Activated CD4-positive, alpha-beta memory T cell treated with anti-CD3 and anti-CD28 coated beads, Interleukin-2, amount 10 ng/mL, durations not matched to agents 7 days and 5 days (primary cell): ENCODE data around the gene PNPLA3. TPM values are rescaled to one million over a fixed set of nuclear protein-coding genes. Genes with fewer than 3 reads are reported as not detected.

Experiments
- CTCF ChIA-PET: fragments of 350-600 bp; sonication (Branson Sonifier 250); formaldehyde crosslinking; loops from one replicate; lab custom pipeline; 2021; ENCODE audit warnings: antibody characterized with exemption, inconsistent platforms; lab: Charles Lee
- POLR2A ChIA-PET: fragments of 350-600 bp; sonication (Branson Sonifier 250); formaldehyde crosslinking; loops from one replicate; lab custom pipeline; 2021; ENCODE audit warnings: antibody characterized with exemption; lab: Charles Lee
- DNase-seq: peaks from one replicate; pipeline ENCODE4 v3.0.0-alpha.2; 2020
- H3K27ac Mint-ChIP-seq: one replicate; pipeline ENCODE4 v1.8.0; 2021; ENCODE audit warnings: mild to moderate bottlenecking, mixed read lengths
- H3K27me3 Mint-ChIP-seq: one replicate; pipeline ENCODE4 v1.8.0; 2021; ENCODE audit warnings: mixed read lengths
- H3K36me3 Mint-ChIP-seq: one replicate; pipeline ENCODE4 v1.8.0; 2021; ENCODE audit warnings: low read depth, mixed read lengths
- H3K4me1 Mint-ChIP-seq: one replicate; pipeline ENCODE4 v1.8.0; 2021; ENCODE audit warnings: mixed read lengths
- H3K4me3 Mint-ChIP-seq: one replicate; pipeline ENCODE4 v1.8.0; 2021; ENCODE audit warnings: mild to moderate bottlenecking, mixed read lengths
- H3K9me3 Mint-ChIP-seq: one replicate; pipeline ENCODE4 v1.8.0; 2021; ENCODE audit warnings: mixed read lengths
- total RNA-seq, 2 experiments: library from RNA; stranded (reverse); gene quantifications; one replicate each; pipeline ENCODE4 v1.2.3, GENCODE V29; 2021

PNPLA3 gene
- total RNA-seq, 2 experiments from 2014 or later: 0.08 TPM; not detected in 1

DNA sequence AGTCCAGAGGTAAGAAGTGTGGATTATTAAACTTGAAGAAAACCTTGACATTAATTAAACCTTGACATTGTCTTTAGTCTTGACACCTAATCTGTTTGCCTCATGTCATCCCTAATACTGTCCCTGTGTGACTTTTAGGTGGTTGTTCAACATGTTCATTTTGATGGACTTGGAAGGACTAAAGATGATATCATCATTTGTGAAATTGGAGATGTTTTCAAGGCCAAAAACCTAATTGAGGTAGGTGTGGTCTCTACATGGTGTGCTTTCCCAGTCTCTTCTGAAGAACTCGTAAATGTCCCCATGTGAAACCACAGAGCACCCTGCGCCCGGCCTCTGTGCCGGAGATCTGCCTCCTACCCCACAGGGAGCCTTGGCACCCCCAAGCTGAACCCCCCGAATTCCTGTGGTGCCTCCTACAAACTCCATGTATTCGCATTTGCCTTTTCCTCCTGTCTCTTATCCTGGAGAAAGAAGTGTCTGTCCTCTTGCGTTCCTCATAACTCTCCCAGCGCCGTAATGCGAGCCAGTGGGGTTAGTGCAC is 40.8 kb downstream of the PNPLA3 start:
- ChIA-PET POLR2A (no interaction called here), CTCF (no interaction called here)
- no peak for DNase-seq
- no peak overlapping the region for H3K27ac Mint-ChIP-seq
- H3K36me3 Mint-ChIP-seq: peaks cover 45% of the 10 kb centered on the region
- peaks cover 2% of the 10 kb centered on the region for H3K4me1 Mint-ChIP-seq
- H3K9me3 Mint-ChIP-seq: no peaks in the 10 kb centered on the region
- H3K4me3 Mint-ChIP-seq: no peak overlapping the region
- no peaks in the 10 kb centered on the region for H3K27me3 Mint-ChIP-seq

DNA sequence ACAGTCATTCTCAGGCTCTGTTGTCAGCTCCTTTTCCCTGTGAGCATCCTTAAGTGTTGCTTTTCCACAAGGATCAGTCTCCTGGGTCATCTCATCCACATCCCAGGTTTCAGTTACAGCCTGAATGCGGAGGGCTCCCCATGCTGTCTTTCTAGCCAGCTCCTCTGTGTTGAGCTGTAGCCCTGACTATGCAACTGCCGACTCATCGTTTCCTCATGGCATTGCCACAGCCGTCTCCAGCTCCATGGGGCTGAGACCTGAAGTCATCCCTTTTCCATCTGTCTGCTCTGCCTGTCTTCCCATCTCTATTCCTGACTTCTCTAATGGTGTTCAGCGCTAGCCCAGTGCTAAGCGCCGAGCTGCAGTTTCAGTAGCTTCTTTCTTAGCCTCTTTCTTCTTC is 43.5 kb downstream of the PNPLA3 start:
- Mint-ChIP-seq H3K27me3 (no peaks in the 10 kb centered on the region), H3K27ac (no peak overlapping the region), H3K4me3 (no peak overlapping the region), H3K36me3 (peaks cover 50% of the 10 kb centered on the region), H3K4me1 (peaks cover 7% of the 10 kb centered on the region), H3K9me3 (no peaks in the 10 kb centered on the region)
- POLR2A ChIA-PET: no interaction called here
- DNase-seq: no peak
- CTCF ChIA-PET: interaction anchor here (1.3 kb wide), 1 partner anchor 21 kb away, joined by 4 read pairs; no protein-coding TSS in a partner anchor

DNA sequence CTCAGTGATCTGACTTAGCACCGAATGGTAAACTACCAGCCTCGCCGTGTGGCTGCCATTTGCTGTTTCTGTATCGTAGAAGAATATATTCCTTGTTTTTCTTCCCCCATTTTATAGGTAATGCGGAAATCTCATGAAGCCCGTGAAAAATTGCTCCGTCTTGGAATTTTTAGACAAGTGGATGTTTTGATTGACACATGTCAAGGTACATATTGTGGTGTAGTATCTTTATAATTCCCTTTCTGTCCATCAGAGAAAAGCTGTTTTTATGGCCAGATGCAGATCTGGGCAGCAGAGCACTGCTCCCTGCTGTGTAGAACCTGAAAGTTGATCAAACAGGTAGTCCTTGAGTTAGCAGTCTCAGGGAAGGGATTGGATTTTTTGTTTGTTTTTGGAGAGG is 45.0 kb downstream of the PNPLA3 start:
- CTCF ChIA-PET: no interaction called here
- H3K4me3 Mint-ChIP-seq: no peak overlapping the region
- H3K4me1 Mint-ChIP-seq: peaks cover 7% of the 10 kb centered on the region
- no peak for DNase-seq
- no peaks in the 10 kb centered on the region for H3K9me3 Mint-ChIP-seq
- H3K36me3 Mint-ChIP-seq: peaks cover 54% of the 10 kb centered on the region
- no peak overlapping the region for H3K27ac Mint-ChIP-seq
- H3K27me3 Mint-ChIP-seq: no peaks in the 10 kb centered on the region
- POLR2A ChIA-PET: interaction anchor here (0.9 kb wide), 1 partner anchor 14 kb away, joined by 3 read pairs; the partner anchor contains the start of gene SAMM50

DNA sequence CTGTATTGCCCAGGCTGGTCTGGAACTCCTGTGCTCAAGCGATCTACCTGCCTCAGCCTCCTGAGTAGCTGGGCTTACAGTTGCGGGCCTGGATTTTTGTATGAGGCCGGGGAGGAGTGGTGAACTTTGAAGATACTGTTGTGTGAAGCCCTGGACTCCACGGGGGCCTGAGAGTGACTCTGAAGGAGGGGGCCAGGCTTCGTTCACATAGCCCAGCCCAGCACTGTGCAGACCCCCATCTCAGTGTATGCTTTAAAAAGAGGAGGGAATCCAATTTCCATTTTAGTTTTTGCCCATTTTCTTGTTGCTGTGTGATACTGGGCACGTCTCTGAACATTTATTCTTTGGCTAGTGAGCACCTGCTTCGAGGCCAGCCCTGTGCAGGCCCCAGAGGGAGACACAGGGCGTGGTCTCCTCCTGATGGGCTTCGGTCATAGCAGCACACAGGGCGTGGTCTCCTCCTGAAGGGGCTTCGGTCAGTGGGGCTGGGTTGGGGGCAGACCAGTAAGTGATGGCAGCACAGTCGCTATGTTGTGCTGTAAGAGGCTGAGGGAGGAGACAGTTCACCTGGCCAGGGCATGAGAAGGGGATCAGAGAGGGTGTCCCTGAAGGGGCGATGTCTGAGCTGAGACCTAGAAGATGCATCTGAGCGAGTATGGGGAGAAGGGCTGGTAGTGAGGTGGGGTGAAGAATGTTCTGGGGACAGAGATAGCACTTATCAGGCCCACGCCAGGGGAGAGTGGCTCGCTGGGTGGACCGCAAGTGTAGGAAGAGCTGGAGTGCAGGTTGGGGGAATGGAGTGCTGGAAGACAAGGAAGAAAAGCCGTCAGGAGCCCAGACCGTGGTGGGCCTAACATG is 45.6 kb downstream of the PNPLA3 start:
- no peak for DNase-seq
- Mint-ChIP-seq H3K4me1 (peaks cover 7% of the 10 kb centered on the region), H3K9me3 (no peaks in the 10 kb centered on the region), H3K36me3 (peaks cover 56% of the 10 kb centered on the region), H3K27me3 (no peaks in the 10 kb centered on the region), H3K27ac (no peak overlapping the region), H3K4me3 (no peak overlapping the region)
- CTCF ChIA-PET: no interaction called here
- POLR2A ChIA-PET: interaction anchor here (0.9 kb wide), 1 partner anchor 14 kb away, joined by 3 read pairs; the partner anchor contains the start of gene SAMM50

DNA sequence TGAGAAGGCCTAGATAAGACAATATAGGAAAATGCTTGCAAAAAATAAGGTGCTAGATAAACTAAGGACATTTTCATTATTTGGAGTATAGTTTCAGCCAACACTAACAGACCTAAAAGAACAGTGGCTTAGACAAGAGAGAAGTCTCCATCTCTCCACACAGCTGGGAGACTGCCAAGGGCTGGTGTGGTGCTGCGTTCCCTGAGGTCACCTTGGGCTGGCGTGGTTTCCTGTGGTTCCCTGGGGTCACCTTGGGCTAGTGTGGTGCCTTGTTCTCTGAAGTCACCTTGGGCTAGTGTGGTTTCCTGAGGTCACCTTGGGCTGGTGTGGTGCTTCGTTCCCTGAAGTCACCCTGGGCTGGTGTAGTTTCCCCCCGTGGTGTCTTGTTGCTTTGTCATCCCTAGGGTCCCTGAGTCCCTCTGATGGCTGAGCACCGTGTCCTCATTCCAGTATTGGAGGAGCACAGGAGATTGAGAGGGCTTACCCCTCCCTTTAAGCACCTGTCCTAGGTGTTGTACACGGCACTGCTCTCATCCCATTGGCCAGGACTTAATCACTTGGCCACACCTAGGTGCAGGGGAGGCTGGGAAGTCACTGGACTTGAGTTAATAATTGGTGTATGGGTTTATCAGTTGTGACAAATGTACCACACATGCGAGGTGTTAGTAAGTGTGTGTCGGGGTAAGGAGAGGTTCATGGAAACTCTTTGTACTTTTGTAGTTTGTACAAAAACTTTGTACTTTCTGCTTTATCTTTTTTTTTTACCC is 46.6 kb downstream of the PNPLA3 start:
- ChIA-PET CTCF (interaction anchor here (0.9 to 1.7 kb wide), 2 partner anchors 23 to 24 kb away, joined by 3 read pairs; no protein-coding TSS in a partner anchor), POLR2A (no interaction called here)
- Mint-ChIP-seq H3K36me3 (peaks cover 48% of the 10 kb centered on the region), H3K27me3 (no peaks in the 10 kb centered on the region), H3K4me1 (peaks cover 7% of the 10 kb centered on the region), H3K27ac (no peak overlapping the region), H3K4me3 (no peak overlapping the region), H3K9me3 (no peaks in the 10 kb centered on the region)
- no peak for DNase-seq

DNA sequence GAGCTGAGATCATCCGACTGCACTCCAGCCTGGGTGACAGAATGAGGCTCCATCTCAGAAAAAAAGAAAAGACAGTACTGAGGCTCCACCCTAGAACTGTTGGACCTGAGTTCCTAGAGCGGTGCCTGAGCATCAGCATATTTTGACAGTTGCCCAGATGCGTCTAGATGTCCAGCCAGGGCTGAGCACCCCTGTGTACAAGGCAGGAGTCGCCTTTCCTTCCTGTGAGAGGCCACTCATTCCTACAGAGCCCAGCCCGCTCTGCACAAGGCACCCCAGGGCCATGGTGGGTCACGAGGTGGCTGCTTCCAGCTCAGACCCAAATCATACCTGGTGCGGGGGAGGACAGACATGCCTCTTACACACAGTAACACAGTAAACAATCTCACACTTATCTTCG is 47.5 kb downstream of the PNPLA3 start:
- POLR2A ChIA-PET: no interaction called here
- Mint-ChIP-seq H3K4me3 (no peak overlapping the region), H3K9me3 (no peaks in the 10 kb centered on the region), H3K4me1 (peaks cover 7% of the 10 kb centered on the region), H3K27ac (no peak overlapping the region), H3K27me3 (no peaks in the 10 kb centered on the region), H3K36me3 (peaks cover 50% of the 10 kb centered on the region)
- CTCF ChIA-PET: interaction anchor here (0.9 to 1.7 kb wide), 2 partner anchors 22 to 25 kb away, joined by 3 read pairs; no protein-coding TSS in a partner anchor
- no peak for DNase-seq

DNA sequence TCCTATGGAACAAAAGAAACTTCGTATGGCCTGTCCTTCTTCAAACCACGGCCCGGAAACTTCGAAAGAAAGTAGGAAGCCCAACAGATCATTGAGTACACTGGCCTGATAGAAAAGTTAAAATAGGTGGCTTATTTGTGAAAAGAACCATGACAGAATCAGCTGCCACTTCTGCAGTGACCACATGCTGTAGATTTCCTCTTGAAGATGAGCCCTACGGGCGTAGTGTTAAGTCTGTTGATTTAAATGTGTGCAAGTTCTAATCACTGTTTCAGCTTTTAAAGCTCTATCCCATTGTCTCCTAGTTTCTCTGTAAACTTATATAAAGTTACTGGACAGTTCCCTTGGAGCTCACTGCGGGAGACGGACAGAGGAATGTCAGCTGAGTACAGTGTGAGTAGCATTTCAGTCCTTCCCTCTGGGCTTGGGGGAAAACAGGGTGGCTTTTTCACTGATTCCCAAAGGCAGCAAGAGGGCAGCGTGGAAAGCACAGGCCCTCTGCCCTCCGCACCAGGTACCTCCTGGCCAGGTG is 49.4 kb downstream of the PNPLA3 start:
- no peak overlapping the region for H3K27ac Mint-ChIP-seq
- ChIA-PET CTCF (interaction anchor here (1.2 to 1.7 kb wide), 2 partner anchors 20 to 27 kb away, joined by 3 to 5 read pairs; no protein-coding TSS in a partner anchor), POLR2A (interaction anchor here (0.9 kb wide), 1 partner anchor 18 kb away, joined by 4 read pairs; the partner anchor contains the start of gene SAMM50)
- H3K9me3 Mint-ChIP-seq: no peaks in the 10 kb centered on the region
- no peak for DNase-seq
- peaks cover 46% of the 10 kb centered on the region for H3K36me3 Mint-ChIP-seq
- H3K4me1 Mint-ChIP-seq: peaks cover 7% of the 10 kb centered on the region
- no peaks in the 10 kb centered on the region for H3K27me3 Mint-ChIP-seq
- H3K4me3 Mint-ChIP-seq: no peak overlapping the region

DNA sequence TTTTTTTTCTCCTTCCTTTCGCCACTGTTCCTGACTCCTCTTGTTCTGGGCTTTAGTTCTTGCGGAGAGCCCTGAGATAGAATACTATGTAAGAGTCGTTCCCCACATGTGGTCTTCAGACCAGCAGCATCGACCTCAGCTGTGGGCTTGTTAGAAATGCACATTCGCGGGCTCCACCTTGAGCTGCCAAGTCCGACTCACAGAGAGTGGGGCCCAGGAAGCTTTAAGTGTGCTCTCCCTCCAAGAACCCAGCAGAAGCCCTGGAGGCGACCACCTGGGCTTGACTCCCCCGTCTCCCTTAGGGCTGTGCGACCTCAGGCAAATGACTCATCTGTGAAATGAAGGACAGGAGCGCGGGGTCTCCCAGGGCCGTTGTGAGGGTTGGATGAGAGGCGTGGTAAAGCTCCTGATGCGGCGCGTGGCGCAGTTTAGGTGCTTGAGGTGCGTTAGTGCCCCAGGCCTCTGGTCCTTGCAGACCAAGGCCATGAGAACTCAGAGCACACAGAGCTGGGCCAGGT is 50.5 kb downstream of the PNPLA3 start:
- Mint-ChIP-seq H3K9me3 (no peaks in the 10 kb centered on the region), H3K36me3 (peaks cover 44% of the 10 kb centered on the region)
- CTCF ChIA-PET: interaction anchor here (1.7 kb wide), 1 partner anchor 28 kb away, joined by 5 read pairs; no protein-coding TSS in a partner anchor

DNA sequence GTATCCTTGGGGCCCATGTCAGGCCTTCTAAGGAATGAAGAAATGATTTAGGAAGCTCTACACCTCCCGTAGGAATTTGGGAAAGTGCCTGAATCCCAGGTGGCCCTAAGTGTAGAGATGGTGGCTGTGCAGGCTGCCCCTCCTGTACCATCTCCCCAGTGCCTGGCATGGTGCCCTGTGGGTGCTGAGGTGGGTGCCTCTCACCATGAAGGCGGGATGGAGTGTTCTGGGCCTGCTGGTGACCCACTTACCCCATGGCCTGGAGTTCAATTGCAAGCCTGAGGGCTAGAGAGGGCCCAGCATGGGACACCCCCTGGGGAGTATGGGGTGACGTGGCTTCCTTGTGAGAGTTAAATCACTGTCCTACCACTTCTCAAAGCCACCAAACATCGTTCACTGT is 51.4 kb downstream of the PNPLA3 start:
- POLR2A ChIA-PET: no interaction called here
- no peaks in the 10 kb centered on the region for H3K27me3 Mint-ChIP-seq
- no peak overlapping the region for H3K27ac Mint-ChIP-seq
- H3K4me3 Mint-ChIP-seq: no peak overlapping the region
- H3K4me1 Mint-ChIP-seq: no peaks in the 10 kb centered on the region
- H3K36me3 Mint-ChIP-seq: peaks cover 45% of the 10 kb centered on the region
- H3K9me3 Mint-ChIP-seq: no peaks in the 10 kb centered on the region
- no peak for DNase-seq
- CTCF ChIA-PET: no interaction called here

More for the DNA sequence above, 50.5 kb downstream of the PNPLA3 start:
- H3K27ac Mint-ChIP-seq: no peak overlapping the region
- peaks cover 7% of the 10 kb centered on the region for H3K4me1 Mint-ChIP-seq
- no peak overlapping the region for H3K4me3 Mint-ChIP-seq
- DNase-seq: no peak
- POLR2A ChIA-PET: no interaction called here
- no peaks in the 10 kb centered on the region for H3K27me3 Mint-ChIP-seq

DNA sequence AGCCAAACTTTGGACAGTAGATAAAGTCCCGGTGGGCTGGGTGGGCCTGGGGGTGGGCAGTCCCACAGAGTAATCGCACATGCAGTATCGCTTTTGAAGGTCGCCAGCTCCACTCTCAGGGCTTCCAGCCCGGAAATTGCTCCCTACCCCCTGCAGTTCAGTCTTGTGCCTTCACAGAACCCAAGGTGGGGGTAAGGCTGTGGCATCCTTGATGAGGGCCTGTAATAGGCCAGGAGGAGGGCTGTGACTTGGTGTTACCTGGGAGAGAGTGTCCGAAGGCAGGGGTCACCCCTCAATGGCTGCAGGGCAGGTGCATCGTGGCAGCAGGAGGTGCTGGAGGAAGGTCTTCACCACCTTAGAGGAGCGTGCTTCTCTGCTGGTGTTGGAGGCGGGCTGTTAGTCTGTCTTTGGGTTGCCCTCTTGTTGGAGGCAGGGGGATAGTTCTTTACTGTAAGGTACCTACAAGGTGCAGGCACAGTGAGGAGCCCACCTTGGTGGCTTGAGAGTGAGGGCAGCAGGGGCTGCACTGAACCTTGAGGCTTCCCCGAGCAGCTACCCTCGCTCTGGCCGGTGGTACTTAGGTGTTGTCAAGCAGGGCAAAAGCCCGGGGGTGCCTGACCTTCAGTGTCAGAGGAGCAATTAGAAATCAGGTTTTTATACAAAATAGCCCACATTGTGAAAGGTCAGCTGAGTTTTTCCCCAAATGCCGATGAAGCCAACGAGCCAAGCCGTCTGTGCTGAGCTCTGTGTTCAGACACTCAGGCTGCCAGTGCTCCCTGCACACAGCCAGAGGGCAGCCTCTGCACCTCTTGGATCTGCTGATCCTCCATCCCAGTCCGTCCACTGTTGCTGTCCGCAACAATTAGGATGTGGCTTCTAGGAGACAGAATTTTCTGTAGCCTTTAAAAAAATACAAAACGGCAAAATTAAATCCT is 53.5 kb downstream of the PNPLA3 start:
- Mint-ChIP-seq H3K27me3 (no peaks in the 10 kb centered on the region), H3K4me1 (no peaks in the 10 kb centered on the region), H3K36me3 (peaks cover 58% of the 10 kb centered on the region), H3K27ac (no peak overlapping the region), H3K9me3 (no peaks in the 10 kb centered on the region), H3K4me3 (no peak overlapping the region)
- DNase-seq: no peak
- ChIA-PET POLR2A (no interaction called here), CTCF (interaction anchor here (0.6 kb wide), 1 partner anchor 16 kb away, joined by 3 read pairs; no protein-coding TSS in a partner anchor)

DNA sequence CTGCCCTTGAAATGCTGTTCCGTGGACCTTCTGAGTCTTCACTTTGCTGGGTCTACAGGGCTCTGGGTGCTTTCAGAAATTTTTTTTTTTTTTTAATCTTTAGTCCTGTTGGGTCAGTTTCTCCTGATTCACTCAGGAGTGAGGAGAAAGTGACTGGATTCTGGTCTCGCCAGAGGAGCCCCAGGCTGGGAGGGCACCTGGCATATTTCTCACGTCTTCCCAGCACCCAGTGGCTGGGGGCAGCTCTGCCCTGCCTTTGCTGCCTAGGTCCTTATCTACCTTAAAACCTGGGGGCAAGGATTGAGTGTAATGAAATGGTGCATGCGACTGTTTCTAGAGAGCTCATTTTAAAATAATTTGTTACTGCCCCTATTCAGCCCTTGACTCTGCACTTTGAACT is 55.0 kb downstream of the PNPLA3 start:
- ChIA-PET CTCF (no interaction called here), POLR2A (no interaction called here)
- Mint-ChIP-seq H3K27ac (no peak overlapping the region), H3K9me3 (no peaks in the 10 kb centered on the region), H3K36me3 (peaks cover 54% of the 10 kb centered on the region), H3K4me1 (no peaks in the 10 kb centered on the region), H3K27me3 (no peaks in the 10 kb centered on the region), H3K4me3 (no peak overlapping the region)
- no peak for DNase-seq

DNA sequence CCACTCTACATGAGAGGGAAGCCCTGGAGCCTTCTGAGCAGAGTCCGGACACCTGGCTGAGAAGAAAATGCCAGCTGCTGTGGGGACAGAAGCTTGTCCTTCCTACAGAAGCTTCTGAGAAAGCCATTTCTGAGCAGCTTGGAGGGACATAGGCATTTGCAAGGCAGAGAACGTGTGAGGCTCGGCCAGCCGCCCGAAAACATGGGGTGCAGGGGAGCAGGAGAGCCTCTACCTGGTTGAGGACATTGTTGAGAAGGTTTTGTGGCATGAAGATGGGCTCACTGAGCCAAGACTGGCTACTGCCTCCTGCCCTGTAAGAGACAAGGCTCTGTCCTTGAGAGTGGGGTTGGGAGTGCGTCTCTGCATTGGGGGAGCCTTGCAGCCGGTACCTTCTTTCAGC is 57.0 kb downstream of the PNPLA3 start:
- peaks cover 56% of the 10 kb centered on the region for H3K36me3 Mint-ChIP-seq
- POLR2A ChIA-PET: no interaction called here
- DNase-seq: no peak
- H3K4me1 Mint-ChIP-seq: no peaks in the 10 kb centered on the region
- CTCF ChIA-PET: no interaction called here
- no peaks in the 10 kb centered on the region for H3K27me3 Mint-ChIP-seq
- no peaks in the 10 kb centered on the region for H3K9me3 Mint-ChIP-seq
- H3K27ac Mint-ChIP-seq: no peak overlapping the region
- H3K4me3 Mint-ChIP-seq: no peak overlapping the region
